Measurements from ENCODE around the gene MAGI3.
"Not testable (repeated sequence)": the region's sequence is repeated elsewhere in the genome, so short reads cannot be mapped to it uniquely, and the experiment has no call there.

Gene MAGI3

DNA sequence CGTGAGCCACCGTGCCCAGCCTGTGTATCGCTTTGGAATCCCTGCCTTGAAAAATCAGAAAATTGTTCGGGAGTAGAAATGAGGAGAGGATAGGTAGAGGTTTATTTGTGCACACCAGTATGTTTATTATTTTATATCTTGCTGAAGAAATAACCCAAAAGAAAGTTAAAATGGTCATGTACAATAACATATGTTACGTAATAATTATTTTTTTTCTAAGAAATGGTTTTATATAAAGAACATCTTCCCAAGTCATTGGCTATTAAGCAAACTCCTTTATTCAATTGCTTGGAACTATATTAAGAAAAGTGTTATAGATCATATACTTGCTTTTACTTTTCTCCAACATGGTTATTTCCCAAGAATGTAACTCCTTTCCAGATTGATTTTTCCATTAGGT lies 197.2 kb downstream of the MAGI3 start:
- DNase-seq = no peak

DNA sequence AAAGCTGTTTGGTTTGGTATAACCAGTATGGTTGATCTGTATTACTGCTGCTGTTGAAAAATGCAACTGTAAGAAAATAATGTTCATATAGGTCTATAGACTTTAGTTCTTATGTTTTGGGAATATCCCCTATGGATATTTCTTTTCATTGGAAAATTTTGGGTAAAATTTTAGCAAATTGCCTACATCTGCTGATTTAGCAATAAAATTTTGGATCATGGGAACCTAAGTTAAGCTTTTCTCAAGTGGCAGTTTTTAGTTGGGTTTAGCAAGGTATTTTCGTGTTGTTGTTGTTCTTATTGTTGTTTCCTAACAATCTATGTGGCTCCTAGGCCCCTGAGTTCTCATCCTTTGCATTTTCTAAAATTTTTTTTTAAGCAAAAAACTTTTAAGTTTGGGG lies 201.9 kb downstream of the MAGI3 start:
- DNase-seq = no peak

DNA sequence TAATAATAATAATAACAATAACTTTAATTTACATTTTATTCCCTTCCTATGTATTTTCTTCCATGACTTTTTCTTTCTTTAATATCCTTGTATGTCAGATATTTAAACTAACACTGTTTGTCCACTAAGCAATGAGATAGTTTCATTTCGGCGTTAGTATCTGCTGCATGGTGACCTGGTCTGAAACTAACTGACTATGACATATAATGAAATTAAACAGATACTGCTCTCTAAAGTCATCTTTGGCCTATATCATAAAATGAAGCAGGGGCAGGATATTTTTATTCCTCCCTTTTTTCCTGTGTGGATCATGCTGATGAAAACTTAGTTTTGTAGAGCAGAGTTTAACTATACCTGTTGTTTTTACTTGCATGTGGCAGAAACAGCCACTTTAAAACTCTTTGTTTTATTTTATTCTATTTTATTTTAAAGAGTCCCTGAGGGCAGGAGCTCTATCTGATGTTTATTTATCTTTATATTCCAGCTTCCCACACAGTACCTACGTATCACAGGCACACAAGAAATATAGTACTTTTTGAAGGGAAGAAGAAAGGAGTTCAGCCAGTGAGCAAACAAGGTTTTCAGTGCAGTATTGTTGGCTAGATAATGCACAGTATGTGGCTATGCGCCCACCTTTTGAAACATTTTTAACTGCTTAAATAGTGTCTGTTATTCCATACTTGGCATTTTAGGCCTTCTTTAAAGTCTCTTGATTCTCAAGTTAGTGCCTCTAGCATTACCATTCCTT lies 203.4 kb downstream of the MAGI3 start:
- no peak for DNase-seq

DNA sequence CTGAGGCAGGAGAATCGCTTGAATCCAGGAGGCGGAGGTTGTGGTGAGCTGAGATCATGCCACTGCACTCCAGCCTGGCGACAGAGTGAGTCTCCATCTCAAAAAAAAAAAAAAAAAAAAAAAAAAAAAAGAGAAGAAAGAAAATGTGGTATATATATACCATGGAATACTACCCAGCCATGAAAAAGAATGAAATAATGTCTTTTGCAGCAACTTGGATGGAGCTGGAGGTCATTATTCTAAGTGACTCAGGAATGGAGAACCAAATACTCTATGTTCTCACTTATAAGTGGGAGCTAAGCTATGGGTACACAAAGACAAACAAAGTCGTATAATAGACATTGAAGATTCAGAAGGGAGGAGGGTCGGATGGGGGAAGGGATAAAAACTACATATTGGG lies 214.2 kb downstream of the MAGI3 start:
- not testable (repeated sequence) for DNase-seq

DNA sequence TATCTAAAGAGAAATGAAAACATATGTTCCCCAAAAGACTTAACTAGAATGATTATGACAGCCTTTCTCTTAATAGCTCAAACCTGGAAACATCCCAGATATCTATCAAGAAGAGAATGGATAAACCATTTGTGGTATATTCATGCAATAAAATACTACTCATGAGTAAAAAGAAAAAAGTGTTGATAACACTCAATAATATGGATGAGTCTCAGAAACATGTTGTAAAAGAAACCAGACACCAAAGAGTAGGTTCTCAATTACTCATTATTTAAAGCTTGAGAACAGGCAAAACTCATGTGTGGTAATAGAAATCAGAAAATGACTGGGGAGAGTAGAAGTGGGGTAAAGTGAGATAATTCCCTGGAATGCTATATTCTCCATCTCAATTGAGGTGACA lies 214.8 kb downstream of the MAGI3 start:
- no peak for DNase-seq

DNA sequence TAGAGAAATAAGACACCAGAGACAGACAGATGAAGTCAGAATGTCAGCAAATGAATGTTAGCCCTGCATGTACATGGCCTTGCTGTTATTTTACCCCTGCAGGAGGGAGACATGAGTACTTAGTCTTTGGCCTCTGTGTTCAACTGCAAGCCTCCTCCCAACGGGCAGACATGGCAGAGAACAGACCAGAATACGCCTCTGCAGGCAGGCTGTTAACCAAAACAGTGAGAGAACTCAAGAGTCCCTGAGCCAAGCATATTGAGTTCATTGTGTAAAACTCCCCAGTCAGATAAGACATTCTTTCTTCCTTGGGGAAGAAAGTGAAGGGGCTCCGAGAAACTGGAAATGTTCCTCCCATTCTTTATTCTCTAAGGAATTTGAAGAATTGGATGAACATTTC lies 218.1 kb downstream of the MAGI3 start:
- no peak for DNase-seq

DNA sequence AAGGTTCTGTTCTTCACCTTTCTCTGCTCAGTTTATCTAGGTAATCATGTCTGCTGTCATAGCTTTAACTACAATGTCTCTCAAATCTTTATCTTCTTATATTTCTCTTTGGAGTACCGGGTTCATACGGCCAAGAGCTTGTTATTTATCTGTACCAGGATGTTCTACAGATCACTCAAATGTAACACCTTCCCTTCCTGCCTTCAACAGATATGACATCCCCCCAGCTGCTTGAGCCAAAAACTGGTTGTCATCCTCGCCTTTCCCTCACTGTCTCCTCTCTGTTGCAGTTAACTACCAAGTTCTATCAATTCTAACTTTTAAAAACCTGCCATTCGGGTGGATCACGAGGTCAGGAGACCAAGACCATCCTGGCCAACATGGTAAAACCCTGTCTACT lies 220.1 kb downstream of the MAGI3 start:
- DNase-seq = no peak

DNA sequence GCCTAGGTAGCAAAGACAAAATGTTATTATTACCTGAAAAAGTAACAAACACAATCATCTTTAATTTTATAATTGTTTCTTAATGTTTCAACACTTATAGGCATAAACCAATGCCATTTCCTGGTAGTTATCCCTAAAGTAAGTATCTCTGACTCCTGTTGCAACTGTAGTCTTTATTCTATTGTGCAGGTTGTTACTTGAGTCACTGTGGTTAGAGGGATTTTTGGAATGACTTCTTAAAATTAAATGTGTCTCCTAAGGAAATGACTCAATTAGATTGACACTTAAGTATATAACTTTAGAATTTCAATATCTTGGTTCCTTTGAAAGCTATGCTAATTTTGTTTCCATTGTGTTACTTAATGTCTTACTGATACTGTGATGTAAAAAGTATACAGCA lies 225.1 kb downstream of the MAGI3 start:
- DNase-seq = no peak

DNA sequence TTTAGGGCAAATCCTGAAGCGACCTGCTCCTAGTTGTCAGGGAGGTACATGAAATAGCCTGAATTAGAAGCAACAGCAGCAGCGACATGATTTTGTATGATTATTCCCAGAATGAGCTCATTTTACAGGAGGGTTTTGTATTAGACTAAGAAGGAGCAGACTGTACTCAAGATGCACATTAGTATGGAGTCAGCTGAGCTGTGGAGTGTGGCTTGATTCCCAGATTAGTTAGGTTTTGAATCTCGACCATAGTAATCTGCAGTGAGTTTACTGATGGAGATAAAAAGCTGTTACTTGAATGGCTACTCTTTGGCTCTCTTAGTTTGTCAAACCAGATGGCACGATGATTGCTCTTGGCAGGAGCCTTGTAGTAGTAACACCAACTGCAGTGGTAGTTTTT lies 225.8 kb downstream of the MAGI3 start:
- DNase-seq = no peak

DNA sequence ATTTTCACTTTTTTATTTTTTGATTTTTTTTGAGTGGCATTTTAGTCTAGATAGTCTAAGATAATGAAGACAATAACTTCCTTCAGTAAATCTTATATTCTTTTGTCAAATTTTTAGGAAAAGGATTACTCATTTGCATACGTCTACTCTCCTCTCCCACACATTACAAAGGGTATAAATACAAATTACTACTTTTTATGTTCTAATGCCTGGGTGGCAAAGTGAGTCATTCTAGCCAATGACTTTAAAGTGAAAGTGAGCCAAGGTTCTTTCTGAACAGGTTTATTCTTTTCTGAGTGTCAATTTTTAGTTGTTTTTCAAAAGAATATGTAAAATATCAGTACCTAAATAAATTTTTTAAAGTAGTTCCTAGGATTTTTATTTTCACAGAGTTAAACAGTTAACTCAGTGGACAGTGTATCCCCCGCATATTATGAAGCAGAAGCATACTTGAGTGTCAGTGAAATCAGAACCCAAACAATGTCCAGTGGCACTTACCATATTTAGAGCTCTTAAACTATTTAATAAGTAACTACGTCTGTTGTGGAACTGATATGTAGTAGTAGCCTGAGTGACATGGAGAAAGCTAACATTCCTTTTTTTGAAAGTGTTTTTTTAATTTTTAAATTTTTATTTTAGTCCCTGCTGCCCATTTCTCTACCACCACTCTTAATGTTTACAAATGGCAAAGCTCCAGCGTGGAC lies 227.3 kb downstream of the MAGI3 start:
- no peak for DNase-seq

DNA sequence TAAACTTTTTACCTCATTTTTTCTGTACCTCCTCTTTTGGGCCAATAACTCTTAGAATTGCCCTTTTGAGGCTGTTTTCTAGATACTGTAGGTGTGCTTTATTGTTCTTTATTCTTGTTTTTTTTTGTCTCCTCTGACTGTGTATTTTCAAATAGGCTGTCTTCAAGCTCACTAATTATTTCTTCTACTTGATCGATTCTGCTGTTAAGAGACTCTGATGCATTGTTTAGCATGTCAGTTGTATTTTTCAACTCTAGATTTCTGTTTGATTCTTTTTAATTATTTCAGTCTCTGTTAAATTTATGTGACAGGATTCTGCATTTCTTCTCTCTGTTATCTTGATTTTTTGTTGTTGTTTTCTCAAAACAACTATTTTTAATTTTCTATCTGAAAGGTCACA lies 238.7 kb downstream of the MAGI3 start:
- DNase-seq = no peak

DNA sequence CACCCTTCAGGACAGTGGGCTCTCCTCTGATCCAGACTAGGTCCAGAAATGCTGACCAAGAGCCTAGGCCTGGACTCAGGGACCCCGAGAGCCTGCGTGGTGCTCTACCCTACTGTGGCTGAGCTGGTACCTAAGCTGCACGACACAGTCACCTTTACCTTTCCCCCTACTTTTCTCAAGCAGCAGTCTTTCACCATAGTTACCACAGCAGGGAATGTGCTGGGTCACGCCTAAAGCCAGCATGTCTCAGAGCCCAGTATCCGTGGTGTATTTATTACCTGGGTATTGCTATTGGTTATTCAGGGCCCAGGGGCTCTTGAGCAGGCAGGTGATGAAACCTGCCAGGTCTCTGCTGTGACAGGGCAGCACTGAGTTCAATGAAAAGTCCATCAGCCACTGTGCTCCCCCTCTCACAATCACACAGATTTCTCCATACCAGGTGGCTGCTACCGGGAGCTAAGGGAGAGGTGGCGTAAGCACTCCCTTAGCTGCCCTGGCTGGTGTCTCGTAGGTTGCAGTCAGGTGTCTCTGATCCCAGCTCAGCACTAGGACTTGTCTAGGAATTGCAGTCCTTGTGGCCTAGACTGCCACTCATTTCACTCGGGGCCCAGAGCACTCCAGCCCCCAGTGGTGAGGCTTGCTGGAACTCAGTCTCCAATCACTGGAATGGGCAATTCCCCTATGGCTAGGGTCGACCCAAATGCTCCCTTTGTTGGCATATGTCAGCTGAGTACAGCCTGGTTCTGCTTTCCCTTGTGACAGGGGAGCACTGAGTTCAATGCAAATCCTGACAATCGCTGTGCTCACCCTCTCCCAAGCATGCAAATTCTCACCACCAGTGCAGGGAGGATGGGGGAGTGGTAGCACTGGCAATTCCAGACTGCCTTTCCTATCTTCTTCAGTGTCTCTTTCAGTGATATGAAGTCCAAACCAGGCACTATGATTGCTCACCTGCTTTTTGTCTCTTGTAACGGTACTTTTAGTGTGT lies 240.3 kb downstream of the MAGI3 start:
- no peak for DNase-seq

DNA sequence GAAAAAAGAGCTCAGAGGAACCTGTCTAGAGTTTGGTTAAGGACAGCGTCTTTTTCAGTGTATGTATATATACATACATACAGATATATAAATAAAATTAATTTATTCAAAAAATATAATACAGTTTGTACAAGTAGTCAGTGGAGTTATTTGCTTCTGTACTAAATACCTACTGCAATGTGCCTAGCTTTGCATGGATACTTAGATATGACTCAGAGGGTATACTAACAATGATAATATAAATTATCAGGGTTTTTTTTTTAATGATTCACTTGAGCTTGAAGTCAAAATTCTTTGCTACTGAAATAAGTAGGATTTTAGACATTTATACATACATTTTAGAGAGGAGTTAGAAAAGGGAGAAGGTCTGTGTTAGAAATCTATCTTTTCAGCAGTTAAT lies 251.1 kb downstream of the MAGI3 start:
- DNase-seq = no peak

DNA sequence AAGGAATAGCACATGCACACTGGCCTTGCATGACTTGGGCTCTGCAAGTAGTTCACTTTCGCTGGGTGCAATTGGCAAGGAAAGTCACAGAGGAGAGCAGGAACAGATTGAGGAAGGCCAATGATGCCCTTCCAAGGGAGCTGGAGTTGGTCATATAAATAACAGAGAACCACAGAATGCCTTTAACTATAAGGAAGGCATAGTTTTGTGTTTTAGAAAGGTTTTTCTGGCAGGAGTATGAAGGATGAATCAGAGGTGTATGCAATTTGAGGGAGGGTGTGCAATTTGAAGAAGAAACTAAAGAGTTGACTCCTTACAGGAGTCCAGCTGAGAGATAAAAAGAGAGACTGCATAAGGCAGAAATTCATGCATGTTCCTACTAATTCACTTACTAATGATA lies 256.8 kb downstream of the MAGI3 start:
- DNase-seq = no peak

DNA sequence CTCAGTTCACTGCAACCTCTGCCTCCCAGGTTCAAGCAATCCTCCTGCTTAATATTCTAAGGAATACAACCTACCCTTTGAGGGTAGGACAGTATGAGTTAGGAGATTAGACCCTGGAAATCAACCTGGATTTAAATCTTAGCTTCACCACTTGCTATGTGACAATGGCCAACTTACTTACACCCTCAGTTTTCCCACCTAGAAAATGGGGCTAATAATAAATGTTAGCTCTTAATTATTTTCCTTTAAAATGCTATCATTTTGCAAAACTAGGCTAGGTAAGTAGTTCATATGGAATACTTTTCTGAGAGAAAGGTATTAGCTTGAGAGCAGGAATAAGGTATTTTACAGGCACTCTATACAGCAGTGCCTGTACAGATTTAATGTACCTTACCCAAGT lies 258.2 kb downstream of the MAGI3 start:
- no peak for DNase-seq

DNA sequence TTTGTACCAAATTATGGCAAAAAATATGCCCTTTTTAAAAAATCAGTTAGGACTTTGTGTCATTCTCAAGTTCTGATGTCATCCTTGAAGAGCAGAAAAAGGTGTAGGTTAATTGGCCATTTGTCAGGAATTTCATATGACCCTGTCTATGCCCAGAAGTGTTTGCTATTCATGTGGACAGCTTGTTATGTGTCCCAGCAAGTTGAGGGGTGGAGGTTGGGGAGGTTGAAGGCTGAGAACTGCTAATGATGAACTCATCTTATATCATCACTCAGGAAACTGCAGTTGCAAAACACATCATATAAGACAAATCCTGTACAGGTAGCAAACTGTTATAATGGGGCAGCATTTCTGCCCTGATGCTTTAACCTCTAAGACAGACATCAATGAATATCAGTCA lies 262.5 kb downstream of the MAGI3 start:
- no peak for DNase-seq

DNA sequence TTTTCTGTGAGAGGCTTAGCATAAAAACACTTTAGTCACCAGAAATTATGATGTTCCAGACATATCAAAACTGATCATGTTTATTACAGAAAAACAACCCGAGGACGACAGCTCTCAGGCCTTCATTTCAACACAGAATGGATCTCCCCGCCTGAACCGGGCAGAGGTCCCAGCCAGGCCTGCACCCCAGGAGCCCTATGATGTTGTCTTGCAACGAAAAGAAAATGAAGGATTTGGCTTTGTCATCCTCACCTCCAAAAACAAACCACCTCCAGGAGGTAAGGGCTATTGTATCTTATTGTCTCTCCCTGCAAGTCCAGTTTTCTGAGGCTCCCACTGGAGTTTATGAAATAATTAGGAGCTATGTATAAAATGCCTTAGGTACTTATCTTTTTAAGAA lies 263.4 kb downstream of the MAGI3 start:
- no peak for DNase-seq

DNA sequence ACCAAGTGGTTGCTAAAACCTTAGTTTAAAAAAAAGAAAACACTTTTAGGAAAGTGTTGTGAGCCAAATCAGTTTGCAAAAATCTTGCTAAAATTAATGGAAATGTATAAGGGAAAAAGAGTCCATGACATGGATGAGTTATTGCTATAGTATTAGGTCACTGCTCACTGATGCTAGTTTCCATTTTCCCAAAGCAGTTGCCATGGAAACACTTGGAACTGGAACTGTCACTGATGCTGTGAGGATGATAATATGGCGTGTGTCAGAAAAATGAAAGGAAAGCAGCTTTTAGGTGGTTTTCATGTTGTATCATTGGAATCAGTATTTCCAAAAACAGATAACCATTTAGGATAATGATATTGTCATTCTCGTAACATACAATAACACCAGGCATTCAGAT lies 264.6 kb downstream of the MAGI3 start:
- DNase-seq = no peak

DNA sequence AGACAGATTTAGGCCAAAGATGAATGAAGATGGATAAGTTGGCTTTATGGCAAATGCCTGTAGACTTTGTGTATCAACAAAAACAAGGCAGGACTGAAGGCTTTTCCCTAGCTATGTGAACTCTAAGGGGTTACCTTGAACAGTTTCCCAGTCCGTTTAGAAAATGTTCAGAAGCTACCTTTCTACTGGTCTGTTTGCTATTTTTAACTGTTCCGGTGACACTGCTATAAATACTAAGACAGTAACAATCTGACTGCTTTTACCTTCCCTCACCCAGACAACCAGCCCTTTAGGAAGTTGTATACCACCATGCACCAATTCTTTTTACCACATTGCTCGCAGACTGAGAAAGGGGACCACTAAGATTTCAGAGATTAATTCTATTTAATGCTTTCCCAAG lies 266.8 kb downstream of the MAGI3 start:
- no peak for DNase-seq

DNA sequence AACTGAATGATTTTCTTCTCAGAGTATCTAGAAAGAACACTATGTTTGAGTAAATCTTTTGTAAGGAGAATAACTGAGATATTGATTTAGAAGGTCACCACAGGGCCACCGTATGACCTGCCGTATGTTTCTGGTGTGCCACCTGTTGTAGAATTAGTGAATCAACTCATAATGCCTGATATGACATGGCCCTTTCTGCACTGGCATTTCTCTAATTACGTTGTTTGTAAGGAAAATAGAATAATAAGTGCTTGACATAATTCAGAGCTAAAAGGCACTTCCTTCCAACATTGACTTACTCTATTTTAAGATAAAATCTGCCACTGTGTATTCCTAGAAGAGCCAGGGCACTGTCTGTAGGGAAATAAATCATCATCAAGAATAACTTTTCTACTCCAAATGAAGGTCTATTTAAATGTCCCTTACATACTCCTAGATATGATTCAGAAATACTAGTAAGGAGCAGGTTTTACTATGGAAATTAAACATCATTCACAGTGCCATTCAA lies 267.3 kb downstream of the MAGI3 start:
- DNase-seq = no peak

DNA sequence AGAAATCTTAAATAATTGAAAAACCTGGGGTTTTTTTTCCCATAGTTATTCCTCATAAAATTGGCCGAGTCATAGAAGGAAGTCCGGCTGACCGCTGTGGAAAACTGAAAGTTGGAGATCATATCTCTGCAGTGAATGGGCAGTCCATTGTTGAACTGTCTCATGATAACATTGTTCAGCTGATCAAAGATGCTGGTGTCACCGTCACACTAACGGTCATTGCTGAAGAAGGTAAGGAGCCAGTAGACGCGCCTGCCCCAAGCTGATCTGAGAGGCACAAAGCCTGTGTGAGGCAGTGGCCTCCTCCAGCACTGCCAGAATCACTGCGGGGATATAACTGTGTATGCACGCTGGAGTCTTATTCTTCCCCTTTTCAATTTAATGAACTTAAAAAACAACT lies 268.7 kb downstream of the MAGI3 start:
- no peak for DNase-seq

DNA sequence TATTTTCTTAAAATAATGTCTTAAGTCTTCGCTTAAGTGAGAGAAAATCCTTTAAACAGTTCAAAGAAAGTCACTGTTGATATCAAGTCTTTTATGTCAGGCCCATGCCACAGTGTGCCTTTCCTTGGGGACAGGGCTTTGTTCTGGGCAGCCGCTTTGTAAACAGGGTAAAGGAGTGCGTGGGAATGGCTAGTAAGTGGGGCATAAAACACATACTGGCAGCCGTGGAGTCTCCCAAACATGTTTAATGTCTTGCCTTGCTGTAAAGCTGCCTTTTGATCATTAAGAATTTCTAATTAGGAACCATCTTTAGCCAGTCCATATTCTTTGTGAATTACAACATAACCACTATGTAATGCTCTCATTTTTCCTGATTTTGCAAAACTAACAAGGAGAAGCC lies 269.2 kb downstream of the MAGI3 start:
- DNase-seq = no peak

DNA sequence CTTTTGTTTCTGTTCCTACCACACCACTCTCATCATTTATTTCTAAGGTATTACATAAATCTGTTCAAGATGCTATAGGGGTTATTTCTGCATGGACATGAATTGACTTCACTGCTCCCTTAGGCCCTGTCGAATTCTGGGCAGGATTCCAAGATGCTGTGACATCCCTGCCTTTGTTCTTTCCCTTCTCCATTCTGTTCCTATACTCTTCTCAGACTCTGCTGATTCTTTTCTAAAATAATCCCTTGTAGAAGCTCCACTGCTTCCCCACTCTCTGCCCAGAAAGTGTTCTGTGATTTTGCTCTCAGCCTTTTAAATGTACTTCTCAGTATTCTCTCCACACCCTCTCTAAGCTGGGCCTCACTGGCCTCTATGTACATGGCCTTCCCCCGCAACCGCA lies 269.8 kb downstream of the MAGI3 start:
- peak; percentile 7 for DNase-seq

Measured in NCI-H345 (cell line).